Uterus (tissue), 4 donors: Measurements from ENCODE around the gene GRIN2D. TPM values are rescaled to one million over a fixed set of nuclear protein-coding genes. Genes with fewer than 3 reads are reported as not detected.

Experiments
- DNase-seq, 2 donors: peaks; one replicate each; pipeline ENCODE4 v3.0.0-alpha.2; 2019 to 2020
- H3K27ac ChIP-seq, 2 donors: fragments of 200-600 bp; sonication (generic); 1 replicate in 1 of 2; 2 replicates in 1 of 2; pipeline ENCODE4 v1.5.1; 2016 to 2018
- H3K27me3 ChIP-seq, 2 donors: fragments of 200-600 bp; sonication (generic); one replicate each; pipeline ENCODE4 v1.5.1; 2018 to 2019; ENCODE audit warnings: control low read depth in 1 of 2
- H3K36me3 ChIP-seq, 2 donors: fragments of 200-600 bp; sonication (generic); one replicate each; pipeline ENCODE4 v1.5.1; 2019; ENCODE audit warnings: control low read depth in 1 of 2
- H3K4me1 ChIP-seq, 2 donors: fragments of 200-600 bp; sonication (generic); one replicate each; pipeline ENCODE4 v1.5.1; 2018 to 2019; ENCODE audit warnings: control low read depth in 1 of 2
- H3K4me3 ChIP-seq, 2 donors: fragments of 200-600 bp; sonication (generic); 1 replicate in 1 of 2; 2 replicates in 1 of 2; pipeline ENCODE4 v1.5.1; 2018 to 2019; ENCODE audit warnings: mild to moderate bottlenecking in 1 of 2
- H3K9me3 ChIP-seq, 2 donors: fragments of 200-600 bp; sonication (generic); one replicate each; pipeline ENCODE4 v1.5.1; 2019; ENCODE audit warnings: control low read depth in 1 of 2
- POLR2A ChIP-seq, 2 donors: fragments of 450-650 bp; IDR thresholded peaks; one replicate each; pipeline ENCODE4 v1.6.1; 2016; ENCODE audit warnings: antibody characterized with exemption in 2 of 2, mild to moderate bottlenecking in 1 of 2, moderate library complexity in 1 of 2
- intact Hi-C: fragments of 100-400 bp; cut with DNase I; formaldehyde crosslinking; loops from one replicate; pipeline ENCODE4 v1.15.1; 2023; ENCODE audit warnings: low total_unique reads
- total RNA-seq, 4 donors: library from RNA; depleted of rRNA in 3 of 4; stranded (reverse); fragments of >200 nt in 3 of 4; gene quantifications; one replicate each; pipeline versions ENCODE4 v1.1.0 to v1.2.4, GENCODE V29; 2014 to 2023
- TF ChIP-seq, protein P1 (sequence below), 4 experiments: fragments of 200-600 bp in 2 of 4; fragments of 450-650 bp in 2 of 4; sonication (generic) in 2 of 4; IDR thresholded peaks; one replicate each; pipeline ENCODE4 v1.5.1; 2016 to 2019; ENCODE audit warnings: antibody characterized with exemption in 4 of 4, mild to moderate bottlenecking in 2 of 4, moderate library complexity in 1 of 4
- donor health status: DM: yes; HTN: yes; CAD: no.

Gene GRIN2D
- total RNA-seq, 4 donors from 2014 or later, result under 0.01 to 2.4 (median 0.21) TPM; not detected in 1

DNA sequence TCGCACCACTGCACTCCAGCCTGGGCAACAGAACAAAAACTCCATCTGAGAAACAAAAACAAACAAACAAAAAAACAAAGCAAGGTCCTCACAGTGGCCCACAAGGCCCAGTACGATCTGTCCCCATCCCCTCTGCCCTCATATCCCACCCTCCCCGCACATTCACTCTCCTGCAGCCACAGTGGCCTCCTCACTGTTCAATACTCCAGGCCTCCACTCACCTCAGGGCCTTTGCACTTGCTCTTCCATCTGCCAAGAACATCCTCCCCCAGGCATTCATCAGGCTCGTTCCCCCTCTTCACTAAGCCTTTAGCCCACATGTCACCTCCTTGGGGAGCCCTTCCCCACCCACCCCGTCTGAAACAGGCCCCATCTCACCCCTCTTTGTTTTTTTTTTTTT, 34.3 kb upstream of the GRIN2D start:
- intact Hi-C loops, result no loop called here
- H3K27ac ChIP-seq, result no peak overlapping the region
- TF ChIP-seq POLR2A (IDR thresholded peaks at IDR 0.05), result no peak
- TF ChIP-seq, protein P1, sequence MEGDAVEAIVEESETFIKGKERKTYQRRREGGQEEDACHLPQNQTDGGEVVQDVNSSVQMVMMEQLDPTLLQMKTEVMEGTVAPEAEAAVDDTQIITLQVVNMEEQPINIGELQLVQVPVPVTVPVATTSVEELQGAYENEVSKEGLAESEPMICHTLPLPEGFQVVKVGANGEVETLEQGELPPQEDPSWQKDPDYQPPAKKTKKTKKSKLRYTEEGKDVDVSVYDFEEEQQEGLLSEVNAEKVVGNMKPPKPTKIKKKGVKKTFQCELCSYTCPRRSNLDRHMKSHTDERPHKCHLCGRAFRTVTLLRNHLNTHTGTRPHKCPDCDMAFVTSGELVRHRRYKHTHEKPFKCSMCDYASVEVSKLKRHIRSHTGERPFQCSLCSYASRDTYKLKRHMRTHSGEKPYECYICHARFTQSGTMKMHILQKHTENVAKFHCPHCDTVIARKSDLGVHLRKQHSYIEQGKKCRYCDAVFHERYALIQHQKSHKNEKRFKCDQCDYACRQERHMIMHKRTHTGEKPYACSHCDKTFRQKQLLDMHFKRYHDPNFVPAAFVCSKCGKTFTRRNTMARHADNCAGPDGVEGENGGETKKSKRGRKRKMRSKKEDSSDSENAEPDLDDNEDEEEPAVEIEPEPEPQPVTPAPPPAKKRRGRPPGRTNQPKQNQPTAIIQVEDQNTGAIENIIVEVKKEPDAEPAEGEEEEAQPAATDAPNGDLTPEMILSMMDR (IDR thresholded peaks at IDR 0.05), result no peak
- H3K4me3 ChIP-seq, result no peak overlapping the region
- no peaks in the 10 kb centered on the region for H3K27me3 ChIP-seq
- H3K9me3 ChIP-seq, result no peaks in the 10 kb centered on the region
- no peaks in the 10 kb centered on the region for H3K36me3 ChIP-seq
- no peak for DNase-seq
- no peaks in the 10 kb centered on the region for H3K4me1 ChIP-seq

DNA sequence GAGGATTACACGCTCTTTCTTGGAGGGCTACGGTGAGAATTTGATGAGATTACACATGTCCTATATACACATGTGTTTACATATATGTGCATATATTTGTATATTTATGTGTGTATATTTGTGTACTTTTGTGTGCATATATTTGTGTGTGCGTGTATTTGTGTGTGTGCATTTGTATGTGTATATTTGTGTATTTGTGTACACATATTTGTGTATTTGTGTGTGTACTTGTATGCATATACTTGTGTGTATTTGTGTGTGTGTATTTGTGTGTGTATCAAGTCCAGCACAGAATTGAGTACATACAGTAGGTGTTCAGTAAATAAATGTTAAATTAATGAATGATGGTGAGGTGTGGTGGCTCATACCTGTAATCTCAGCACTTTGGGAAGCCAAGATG, 31.6 kb upstream of the GRIN2D start:
- H3K9me3 ChIP-seq, result no peaks in the 10 kb centered on the region
- TF ChIP-seq, protein P1 (IDR thresholded peaks at IDR 0.05), result no peak
- TF ChIP-seq POLR2A (IDR thresholded peaks at IDR 0.05), result no peak
- no peaks in the 10 kb centered on the region for H3K27me3 ChIP-seq
- intact Hi-C loops, result no loop called here
- H3K4me1 ChIP-seq, result peaks cover 0 to 5% of the 10 kb centered on the region in 2 donors
- no peak overlapping the region for H3K4me3 ChIP-seq
- no peak for DNase-seq
- H3K36me3 ChIP-seq, result no peaks in the 10 kb centered on the region
- no peak overlapping the region for H3K27ac ChIP-seq

DNA sequence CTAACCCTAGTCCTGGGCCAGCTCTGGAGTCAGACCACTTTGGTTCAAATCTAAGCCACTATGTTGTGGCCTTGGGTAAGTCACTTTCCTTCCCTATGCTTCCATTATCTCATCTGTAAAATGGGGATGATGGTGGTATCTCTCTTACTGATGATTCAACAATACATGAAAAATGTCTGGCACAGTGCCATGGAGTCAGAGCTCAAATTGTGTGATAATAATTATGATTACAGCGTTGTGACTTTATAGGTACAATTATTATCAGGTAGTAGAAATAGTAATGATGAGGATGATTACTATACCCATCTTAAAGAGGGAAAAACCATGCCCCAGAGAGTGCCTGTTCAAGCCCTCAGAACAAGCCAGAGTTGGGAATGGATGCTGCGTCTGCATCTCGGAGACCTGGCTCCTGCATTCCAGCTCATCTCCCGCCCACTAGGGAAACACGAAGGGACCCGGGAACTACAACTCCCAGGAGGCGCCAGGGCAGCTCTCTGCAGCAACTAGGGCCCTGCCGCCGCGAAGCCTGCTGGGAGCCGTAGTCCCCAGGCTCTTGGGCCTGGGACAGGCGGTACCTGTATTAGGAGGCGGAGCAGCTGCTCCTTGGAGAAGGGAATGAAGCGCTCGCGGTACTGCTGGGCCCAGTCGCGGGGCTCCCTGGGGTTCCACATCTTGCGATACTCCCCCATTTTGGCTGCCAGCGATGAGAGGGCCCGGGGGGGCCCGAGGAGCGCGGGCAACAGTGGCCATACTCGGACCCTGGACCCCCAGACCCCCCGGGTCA, 30.6 kb upstream of the GRIN2D start:
- peak; percentile 26 to 61 for TF ChIP-seq POLR2A (IDR thresholded peaks at IDR 0.05)
- TF ChIP-seq, protein P1 (IDR thresholded peaks at IDR 0.05), result peak in 2 of 4 experiments; percentile 19 to 31
- Histone ChIP-seq H3K9me3 (no peaks in the 10 kb centered on the region), H3K27me3 (no peaks in the 10 kb centered on the region), H3K4me3 (peak overlapping the region; percentile 45 to 76), H3K27ac (peak overlapping the region; percentile 95 to 97), H3K4me1 (peaks cover 0 to 5% of the 10 kb centered on the region in 2 donors), H3K36me3 (no peaks in the 10 kb centered on the region)
- DNase-seq, result peak; percentile 92 to 95
- intact Hi-C loops, result no loop called here

DNA sequence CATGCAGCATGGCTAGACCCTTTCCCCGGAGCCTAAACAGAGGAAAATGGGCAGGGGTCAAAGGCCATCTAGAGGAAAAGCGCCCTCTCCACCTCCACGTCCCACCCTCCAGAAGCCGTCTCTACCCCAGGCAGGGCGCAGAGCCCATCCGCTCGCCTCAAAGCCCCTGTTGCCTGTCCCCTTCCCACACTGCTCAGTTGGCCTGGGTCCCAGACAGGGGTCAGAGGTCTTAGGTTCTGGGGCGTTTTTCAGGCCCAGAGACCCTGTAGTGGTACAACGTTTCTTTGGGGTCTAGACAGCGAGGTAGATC, 30.0 kb upstream of the GRIN2D start:
- Histone ChIP-seq H3K27ac (peak overlapping the region; percentile 95 to 97), H3K27me3 (no peaks in the 10 kb centered on the region), H3K4me1 (peaks cover 0 to 5% of the 10 kb centered on the region in 2 donors), H3K4me3 (peak overlapping the region; percentile 45 to 76), H3K36me3 (no peaks in the 10 kb centered on the region), H3K9me3 (no peaks in the 10 kb centered on the region)
- intact Hi-C loops, result no loop called here
- no peak for DNase-seq
- TF ChIP-seq POLR2A (IDR thresholded peaks at IDR 0.05), result no peak
- TF ChIP-seq, protein P1 (IDR thresholded peaks at IDR 0.05), result no peak

DNA sequence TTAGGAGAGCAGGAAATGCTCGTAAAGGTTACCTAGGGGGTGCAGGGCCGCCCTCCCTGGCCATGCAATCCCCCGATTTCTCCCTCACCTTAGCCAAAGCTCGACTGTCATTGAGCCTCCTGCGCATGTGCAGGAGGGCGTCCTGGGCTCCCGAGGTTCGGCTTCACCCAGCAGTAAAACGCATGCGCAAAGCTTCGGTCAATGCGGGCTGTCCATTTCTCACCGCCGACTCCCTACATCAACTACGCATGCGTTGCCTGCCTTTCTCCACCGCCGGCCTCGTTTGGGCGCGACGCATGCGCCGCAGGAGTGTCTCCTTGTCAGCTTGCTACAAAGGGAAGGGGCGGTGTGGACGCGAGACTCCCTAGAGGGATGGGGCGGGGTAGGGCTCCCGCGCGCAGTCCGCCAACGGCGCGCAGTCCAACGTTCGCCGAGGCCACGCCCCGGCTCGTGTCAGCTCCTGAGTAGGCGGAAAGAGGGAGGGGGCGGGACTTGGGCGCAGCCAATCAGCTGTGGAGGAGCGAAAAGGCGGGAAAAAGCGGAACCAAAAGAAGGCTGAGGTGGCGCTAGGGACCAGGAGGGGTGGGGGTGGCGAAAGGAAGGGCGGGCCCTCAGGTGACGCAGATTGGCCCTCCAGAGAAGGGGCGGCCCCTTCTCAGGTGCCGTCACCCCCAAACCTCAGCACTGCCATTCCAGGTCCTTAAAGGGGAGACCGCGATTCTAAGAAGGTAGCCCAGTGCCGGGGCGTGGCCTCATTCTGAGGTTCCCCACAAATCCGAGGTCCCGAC, 29.5 kb upstream of the GRIN2D start, which contains the start of the genes SYNGR4 and TMEM143:
Gene SYNGR4 (plus strand): TSS at position 558 of the 788 bp plus-strand sequence. CDS start 1,476 bp downstream, outside the sequence.
Gene TMEM143 (minus strand): TSS at position 131 of the 788 bp plus-strand sequence. CDS start 20 bp downstream, at position 111.
- Histone ChIP-seq H3K4me1 (peaks cover 0 to 5% of the 10 kb centered on the region in 2 donors), H3K9me3 (no peaks in the 10 kb centered on the region), H3K27ac (peak within 1 kb of the TSS; percentile 95 to 97), H3K4me3 (peak within 1 kb of the TSS; percentile 45 to 76), H3K27me3 (no peaks in the 10 kb centered on the region), H3K36me3 (no peaks in the 10 kb centered on the region)
- TF ChIP-seq, protein P1 (IDR thresholded peaks at IDR 0.05), result peak in 1 of 4 experiments; percentile 36
- peak; percentile 59 to 65 for TF ChIP-seq POLR2A (IDR thresholded peaks at IDR 0.05)
- peak; percentile 98 to 99 for DNase-seq
- intact Hi-C loops, result no loop called here
